Transverse colon (tissue), 4 donors: ENCODE results near the gene BAG2.

Experiments used
- POLR2A ChIP-seq: fragments of 450-650 bp; IDR thresholded peaks from one replicate; pipeline ENCODE4 v1.6.1; 2016; ENCODE audit warnings: antibody characterized with exemption, mild to moderate bottlenecking, moderate library complexity
- POLR2AphosphoS5 ChIP-seq, 3 donors: sonication (generic); formaldehyde crosslinking; IDR thresholded peaks; one replicate each; pipeline ENCODE4 v1.6.1; 2016; ENCODE audit warnings: antibody characterized with exemption in 3 of 3
- TF ChIP-seq, protein P1 (sequence below), 5 experiments: fragments of 200-600 bp in 3 of 5; fragments of 450-650 bp in 2 of 5; sonication (generic) in 3 of 5; IDR thresholded peaks; 1 replicate in 2 of 5; 2 replicates in 3 of 5; pipeline ENCODE4 v1.5.1; 2016 to 2017; ENCODE audit warnings: antibody characterized with exemption in 5 of 5, inconsistent platforms in 3 of 5, mild to moderate bottlenecking in 2 of 5, moderate library complexity in 1 of 5

DNA sequence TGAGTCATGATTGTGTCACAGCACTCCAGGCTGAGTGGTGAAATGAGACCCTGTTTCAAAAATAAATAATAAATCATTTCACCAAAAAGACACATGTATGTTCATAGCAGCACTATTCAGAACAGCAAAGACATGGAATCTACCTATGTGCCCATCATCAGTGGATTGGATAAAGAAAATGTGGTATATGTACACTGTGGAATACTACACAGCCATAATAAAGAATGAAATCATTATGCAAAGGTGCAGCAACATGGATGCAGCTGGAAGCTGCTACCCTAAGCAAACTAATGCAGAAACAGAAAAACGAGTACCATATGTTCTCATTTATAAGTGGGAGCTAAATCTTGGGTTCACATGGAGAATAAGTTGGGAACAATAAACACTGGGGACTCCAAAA is 49.0 kb upstream of the BAG2 start:
- TF ChIP-seq POLR2A = no peak
- TF ChIP-seq, protein P1, sequence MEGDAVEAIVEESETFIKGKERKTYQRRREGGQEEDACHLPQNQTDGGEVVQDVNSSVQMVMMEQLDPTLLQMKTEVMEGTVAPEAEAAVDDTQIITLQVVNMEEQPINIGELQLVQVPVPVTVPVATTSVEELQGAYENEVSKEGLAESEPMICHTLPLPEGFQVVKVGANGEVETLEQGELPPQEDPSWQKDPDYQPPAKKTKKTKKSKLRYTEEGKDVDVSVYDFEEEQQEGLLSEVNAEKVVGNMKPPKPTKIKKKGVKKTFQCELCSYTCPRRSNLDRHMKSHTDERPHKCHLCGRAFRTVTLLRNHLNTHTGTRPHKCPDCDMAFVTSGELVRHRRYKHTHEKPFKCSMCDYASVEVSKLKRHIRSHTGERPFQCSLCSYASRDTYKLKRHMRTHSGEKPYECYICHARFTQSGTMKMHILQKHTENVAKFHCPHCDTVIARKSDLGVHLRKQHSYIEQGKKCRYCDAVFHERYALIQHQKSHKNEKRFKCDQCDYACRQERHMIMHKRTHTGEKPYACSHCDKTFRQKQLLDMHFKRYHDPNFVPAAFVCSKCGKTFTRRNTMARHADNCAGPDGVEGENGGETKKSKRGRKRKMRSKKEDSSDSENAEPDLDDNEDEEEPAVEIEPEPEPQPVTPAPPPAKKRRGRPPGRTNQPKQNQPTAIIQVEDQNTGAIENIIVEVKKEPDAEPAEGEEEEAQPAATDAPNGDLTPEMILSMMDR (IDR thresholded peaks at IDR 0.05) = no peak
- TF ChIP-seq POLR2AphosphoS5 (IDR thresholded peaks at IDR 0.05) = no peak
